ENCODE measurements around the gene GLRA3.
A peak's percentile ranks its signal among the peaks of the same experiment; 100 is the strongest.
"Not testable (repeated sequence)": the region's sequence is repeated elsewhere in the genome, so short reads cannot be mapped to it uniquely, and the experiment has no call there.

Gene GLRA3

DNA sequence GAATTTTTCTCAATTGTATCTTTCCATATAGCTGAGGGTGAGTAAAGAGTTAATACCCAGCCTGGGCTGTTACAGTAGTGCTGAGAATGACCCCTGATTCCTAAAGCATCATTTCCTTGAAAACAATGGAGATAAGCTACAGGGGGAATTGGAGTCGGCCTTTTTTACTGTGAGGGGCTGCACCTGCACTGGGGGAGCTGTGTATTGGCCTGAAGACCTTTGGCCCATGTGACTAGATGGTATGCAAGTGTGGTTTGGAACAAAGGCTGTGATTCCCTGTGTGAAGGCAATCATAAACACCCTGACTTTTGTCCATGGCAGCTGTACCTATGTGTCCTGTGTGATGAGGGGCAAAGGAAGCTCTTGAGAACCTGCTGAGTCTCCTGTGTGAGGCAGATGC, 182.7 kb downstream of the GLRA3 start:
- DNase-seq = no peak

DNA sequence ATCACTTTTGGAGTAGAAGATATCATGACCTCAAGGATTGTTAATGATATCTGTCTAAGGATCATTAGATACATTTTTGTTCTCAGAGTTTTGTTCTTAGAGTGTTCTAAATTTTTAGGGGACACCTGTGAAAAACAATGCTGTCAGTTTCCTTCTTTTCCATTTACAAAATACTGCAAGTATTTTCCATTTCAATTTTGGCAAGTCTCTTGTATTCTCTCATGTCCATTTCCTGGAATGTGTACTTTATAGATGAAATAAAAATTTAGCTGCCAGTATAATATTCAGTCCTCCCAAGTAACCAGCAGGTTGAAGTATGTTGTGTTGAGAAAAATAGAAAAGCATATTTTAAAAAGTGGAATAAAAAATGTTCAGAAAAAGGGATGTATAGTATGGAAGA, 188.9 kb downstream of the GLRA3 start:
- DNase-seq = no peak

DNA sequence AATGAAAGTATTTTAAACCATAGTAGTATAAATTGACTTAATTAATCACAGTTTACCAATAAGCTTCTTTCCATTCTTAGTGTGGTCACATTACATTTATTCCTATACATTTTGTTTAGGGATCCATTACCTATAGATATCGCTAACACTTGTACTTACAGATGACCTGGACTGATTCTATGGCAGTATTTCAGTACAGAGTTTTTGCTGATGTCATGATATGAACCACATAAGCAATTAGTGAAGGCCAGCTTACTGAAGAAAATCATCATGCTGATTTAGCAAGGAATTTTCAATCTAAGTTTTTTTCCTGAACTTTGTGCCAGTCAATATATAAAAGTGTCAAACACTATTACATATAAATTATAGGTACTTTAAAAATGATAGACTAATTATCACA, 193.3 kb downstream of the GLRA3 start:
- no peak for DNase-seq

DNA sequence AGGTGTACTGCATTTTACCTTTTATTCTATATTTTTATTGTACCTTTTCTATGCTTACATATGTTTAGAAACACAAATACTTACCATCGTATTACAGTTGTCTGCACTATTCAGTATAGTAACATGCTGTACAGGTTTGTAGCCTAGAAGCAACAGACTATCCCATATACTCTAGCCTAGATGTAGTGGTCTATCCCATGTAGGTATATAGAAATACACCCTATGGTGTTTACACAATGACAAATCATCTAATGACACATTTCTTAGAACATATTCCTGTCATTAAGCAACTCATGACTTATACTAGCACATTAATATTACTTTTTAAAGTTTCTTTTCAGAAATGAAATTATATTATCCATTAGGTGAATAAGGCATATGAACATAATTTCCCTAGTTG, 195.6 kb downstream of the GLRA3 start:
- no peak for DNase-seq

DNA sequence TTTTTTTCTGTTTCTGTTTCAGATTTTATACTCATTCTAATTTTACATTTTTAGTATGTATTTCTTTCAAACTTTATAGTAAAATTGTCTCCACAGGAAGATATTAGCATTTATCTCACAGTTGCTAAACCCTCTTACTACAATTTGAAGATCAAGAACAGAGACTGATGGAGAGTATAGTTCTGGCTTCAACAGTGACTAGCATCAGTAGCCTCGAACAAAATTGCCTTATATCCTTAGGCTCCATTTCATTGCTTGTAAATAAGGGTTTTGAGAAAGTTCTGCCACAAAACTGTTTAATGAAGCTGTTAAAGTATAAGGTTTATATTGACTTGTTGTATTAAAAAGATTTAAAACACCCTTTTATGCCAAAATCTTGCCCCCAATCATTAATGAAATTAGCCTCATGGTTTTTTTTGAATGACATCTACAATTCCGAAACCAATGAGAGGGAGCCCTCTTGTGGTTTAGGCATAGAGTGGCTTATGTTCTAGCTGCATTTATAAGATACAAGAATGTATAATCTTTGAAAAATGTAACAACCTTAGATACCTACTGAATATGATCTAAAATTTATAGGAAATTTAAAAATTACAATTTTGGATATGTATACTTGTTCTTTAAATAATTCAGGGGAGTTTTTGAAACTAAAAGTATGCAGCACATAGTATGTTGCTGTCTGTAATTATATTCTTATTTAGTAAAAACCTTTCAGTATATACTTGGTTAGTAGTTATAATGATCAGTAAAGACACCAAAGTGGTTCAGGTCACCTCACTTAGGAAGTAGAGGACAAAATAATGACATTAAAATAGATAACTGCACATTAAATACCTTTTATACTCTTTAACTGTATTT, 196.9 kb downstream of the GLRA3 start:
- peak; percentile 58 for DNase-seq

DNA sequence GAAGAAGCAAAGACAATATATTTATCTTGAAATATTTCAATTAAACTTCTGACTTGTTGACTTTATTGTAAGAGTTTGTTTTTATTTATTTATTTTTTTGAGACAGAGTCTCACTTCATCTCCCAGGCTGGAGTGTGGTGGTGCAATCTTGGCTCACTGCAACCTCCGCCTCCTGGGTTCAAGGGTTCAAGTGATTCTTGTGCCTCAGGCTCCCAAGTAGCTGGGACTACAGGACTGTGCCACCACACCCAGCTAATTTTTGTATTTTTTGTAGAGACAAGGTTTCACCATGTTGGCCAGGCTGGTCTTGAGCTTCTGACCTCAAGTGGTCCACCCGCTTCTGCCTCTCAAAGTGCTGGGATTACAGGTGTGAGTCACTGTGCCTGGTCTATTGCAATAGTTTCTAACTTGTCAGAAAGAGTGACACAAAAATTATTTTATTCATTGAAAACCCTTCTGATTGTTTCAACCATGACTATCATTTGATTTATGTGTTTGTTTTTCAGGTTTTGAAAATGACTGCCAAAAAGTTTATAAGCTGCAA, 199.1 kb downstream of the GLRA3 start:
- not testable (repeated sequence) for DNase-seq

DNA sequence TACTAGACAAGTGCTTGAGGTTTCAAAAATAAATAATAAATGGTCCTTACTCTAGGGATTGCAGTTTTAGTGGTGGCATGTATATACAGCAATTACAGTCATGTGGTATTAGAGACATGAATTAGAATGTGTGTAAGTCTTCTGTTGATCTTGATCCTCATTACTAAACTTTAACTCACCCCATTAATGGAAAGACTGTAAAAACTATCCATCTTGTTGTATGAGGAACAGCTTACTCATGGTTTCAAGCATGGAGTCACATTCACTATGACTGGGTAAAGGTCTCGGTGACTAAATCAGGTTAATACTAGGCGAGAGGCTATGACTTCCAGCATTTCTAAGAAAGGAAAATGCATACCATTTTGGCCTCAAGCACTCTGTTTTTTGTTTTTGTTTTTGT, 199.8 kb downstream of the GLRA3 start:
- no peak for DNase-seq

DNA sequence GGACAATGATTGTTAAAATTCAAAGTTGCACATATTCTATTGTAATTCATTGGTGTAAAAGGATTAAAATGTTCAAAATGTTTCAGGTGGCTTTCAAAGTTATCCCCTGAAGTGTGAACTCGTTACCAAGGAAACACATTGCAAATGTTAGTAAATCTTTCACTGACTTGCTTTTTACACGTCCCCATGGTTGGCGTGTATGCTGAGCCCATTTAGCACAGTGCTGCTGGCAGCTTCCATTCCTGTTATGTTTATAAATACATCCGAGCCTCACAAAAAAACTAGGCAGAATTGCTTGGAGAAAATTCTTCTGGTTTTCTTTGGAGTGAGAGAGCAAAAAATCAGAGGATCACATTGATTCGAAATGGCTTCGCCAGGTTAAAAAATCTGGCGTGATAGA, 200.9 kb downstream of the GLRA3 start:
- DNase-seq = no peak

DNA sequence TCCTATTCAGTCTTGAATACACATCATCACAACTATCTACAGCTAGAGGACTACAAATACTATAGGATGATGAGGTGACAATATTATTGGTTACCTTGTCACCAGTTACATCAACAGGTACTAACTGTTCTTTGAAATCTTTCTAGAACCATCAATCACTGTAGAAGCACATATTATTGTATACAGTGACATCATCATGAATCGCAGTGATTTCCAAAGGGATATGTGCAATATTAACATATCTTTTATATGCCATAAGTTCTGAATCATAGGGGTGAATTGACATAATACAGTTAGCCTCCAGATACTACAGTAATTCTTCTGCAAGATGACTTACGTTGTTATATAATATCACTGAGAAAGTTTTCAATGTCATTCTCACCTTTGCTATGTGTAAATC, 201.6 kb downstream of the GLRA3 start:
- no peak for DNase-seq

DNA sequence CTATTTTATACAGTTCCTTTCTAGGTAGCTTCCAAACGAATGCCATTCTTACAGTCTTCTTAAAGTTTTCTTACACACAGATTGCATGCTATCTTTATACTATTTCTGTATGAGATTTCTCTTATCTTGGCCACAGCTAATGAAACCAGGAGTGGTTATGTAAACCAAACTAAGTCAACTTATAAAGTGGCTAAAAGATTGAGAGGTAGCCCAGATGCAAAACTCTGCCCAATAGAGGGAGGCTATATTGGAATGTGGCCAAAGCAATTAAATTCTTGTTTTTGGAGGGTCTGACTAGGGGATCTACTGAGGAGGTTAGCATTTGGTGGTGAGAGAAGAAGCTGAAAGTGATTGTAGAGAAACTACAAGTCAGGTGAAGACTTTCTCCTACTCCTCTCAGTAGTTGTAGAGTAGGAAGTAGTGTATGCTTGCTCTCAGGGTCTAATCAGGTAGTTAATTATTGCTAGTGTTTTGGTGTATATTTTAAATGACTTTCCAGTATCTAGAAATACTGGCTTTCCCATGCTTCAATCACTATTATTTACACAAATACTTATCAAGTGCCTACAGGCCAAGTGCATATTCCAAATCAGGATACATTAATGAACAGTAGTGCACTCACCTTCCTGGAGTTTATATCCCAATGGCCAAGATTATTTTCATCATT, 202.6 kb downstream of the GLRA3 start:
- no peak for DNase-seq

DNA sequence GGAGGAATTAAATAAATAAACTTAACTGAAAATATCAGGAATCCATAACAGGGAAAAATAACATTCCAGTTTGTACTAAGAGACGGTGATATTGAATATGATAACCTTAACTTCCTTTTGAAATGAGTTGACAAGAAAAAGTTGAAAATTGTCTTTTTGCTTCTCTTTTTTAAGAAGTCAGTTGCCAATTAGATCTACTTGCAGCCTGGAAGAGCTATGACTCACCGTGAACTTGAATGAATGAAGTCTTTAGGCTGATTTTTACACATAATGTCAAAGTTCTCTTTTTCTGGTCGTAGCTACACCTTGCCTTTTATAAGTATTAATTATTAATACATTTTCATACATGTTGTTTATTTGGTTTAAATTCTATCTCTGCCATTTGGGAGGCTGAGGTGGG, 212.4 kb downstream of the GLRA3 start:
- DNase-seq = no peak

DNA sequence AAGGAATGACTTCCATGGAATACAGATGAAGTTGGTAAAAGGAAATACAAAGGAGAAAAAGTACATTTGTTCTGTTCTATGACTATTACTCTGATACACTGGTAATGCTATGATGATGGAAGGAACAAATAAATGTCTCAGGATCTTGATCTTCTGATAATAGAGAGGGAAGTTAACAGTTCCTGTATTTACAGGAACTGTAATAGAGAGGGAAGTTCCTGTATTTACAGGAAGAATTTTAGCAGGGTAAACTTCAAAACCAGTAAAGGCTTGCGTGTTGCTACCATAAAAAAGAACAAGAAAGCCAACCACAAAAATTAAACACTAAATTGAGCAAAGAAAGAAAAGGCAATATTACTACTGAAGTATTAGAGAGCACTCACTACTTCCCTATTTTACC, 215.1 kb downstream of the GLRA3 start:
- no peak for DNase-seq

DNA sequence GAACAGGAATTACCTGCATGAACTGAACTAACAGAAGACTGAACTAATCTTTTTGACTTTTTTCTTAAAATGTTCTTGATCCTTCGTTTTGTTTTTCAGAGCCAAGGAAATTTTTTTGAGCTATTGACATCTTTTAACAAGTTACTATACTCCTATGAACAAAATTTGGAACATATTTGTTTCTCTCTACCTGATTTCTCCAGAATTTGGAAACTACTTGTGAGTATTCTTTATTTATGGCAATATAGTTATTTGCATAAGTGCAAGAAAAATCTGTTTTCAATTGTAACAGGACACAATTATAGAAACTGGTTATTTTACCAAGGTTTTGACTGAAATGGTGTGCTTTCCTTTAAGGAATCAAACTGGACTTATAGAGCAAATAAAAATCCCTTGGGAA, 217.3 kb downstream of the GLRA3 start:
- no peak for DNase-seq

DNA sequence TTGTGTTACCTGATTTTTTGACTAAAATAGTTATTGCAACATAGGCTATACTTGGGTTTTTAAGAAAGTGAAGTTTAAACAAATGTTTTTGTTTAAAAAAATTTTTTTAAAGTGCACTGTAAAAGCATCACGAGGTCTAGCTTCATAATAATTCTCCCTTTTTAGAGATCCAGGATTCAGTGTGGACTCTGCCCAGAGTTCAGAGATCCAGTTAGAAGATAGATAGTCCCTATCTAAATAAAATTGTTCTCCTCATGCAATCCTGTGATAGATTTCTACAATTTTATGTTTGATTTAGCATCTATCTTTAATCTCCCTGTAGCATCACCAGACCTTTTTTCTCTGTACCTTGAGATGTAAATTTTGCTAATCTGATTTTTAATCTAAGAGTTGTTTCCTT, 221.3 kb downstream of the GLRA3 start:
- no peak for DNase-seq

DNA sequence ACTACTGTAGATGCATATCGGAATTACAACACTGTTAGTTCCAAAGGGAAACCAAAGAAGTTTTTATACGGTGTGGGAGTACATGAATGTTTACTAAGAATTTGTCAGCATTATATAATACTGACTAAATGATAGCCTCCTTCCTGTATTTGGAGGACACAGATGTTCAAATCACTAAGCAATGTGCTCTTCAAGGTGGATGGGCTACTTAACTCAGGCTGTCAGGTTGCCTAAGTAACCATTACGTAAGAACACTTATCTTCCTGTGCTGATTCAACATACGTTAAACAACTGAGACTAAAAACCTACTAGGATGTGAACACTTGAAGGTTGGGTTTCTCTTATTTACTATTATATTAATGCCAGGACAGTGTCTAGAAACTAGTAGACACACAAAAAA, 224.8 kb downstream of the GLRA3 start:
- DNase-seq = no peak

DNA sequence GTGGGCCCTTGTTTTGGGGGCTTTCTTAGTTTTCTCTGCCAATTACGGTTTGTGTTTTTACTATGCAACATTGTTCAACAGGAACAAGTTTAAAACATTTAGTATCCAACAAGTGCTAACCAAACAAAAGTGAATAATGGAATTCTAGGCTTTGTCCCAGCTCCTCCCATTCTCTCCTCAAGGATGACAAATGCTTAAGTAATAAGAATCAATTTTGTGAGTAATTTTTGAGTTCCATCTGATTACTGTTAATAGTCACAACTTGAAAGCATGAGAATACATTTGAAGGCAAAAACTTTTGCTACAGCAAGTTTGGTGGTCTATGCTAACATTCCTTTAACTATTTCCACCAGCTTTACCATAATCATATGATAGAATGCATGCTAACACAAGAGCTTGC, 228.7 kb downstream of the GLRA3 start:
- DNase-seq = no peak

DNA sequence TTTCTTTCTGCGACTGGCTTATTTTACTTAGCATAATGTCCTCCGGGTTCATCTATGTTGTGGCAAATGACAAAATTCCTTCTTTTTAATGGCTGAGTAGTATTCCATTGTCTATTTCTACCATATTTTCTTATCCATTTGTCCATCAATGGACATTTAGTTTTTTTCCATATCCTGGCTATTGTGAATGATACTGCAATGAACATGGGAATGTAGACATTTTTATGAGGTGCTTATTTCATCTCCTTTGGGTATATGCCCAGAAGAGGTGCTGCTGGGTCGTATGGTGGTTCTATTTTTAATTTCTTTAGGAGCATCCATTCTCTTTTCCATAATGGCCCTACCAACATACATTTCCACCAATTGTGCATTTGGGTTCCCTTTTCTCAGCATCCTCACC, 230.2 kb downstream of the GLRA3 start:
- no peak for DNase-seq

DNA sequence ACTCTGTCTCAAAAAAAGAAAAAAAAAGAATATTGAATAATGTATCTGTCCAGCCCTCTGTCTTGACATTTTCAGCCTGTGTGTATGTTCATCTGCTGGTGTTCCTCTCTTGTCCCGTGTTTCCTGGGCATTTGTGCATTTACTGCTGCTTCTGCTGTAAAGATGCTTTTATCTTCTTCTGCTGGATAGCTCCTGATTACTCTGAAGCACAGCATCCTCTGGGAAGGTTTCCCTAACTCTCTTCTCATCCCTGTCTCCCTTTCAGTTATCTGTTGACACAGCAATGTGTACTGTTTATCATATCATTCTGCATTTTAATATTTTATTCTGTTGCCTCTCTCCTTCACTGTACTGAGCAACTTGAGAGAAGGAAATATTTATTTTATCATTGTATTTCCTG, 232.5 kb downstream of the GLRA3 start:
- DNase-seq = no peak

DNA sequence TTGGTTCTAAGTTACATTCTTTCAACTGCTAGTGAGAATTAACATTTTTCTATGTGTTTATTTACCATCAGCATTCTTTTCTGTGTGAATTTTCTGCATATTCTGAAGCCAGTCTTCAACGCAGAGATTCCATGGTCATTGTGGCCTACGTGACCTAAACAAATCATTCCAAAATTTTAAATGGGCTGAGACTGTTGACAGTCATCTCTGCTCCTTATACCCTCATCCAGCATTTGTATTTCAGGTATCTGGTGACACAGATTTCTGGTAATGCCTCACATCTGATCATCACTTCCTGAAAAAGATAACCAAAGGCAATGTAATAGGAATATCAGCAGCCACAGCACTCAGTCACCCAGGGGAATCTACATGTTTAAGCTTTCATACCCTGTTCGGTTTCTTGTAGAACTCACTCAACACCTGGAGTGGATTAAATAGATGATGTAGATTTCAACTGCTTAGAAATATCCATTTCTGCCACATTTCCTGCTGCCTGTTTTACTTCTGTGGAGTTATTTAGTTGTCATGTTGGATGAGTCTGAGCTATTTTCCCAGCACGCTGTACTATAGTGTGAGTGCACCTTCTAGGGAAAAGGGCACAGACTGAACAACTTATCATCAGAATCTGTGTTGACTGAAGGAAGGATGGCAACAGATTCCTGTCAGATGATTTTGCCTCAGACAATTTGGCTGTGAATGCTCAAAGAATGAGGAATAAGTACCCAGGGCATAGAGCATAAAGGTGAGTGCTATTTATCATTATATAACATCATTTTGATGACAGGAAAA, 233.7 kb downstream of the GLRA3 start:
- no peak for DNase-seq

DNA sequence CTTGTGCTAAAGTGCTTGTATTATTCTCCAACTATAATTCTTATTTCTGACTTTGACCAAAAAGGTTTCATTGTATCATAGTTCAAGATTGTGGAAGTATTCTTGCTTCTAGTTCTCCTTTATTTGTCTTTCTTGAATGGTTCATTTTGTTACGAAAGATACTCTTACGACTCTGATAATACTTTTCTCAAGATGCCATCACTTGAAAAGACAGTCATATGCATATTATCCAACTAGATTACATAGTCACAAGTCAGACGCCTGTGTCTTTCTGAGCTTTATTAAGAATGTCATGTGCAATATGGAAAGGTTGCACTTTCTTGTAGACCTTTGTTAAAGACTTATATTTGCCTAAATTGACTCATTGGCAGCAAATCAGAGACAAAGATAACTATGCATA, 235.3 kb downstream of the GLRA3 start:
- DNase-seq = no peak

DNA sequence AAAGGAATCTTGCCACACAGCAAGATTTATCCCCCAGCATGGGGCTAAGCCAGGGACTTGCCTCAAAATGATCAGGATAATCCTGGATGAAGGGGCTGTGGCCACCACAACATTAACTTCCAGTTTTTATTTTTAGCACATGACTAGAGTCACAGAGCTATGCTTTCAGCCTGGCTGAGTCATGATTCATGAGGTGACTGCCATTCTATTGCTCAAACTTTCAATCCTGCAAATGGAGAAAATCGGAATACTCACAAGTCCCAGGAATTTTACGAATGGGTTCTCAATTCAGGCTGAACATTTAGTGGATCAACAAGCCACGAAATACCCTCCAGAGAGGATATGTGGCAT, 236.1 kb downstream of the GLRA3 start:
- DNase-seq = peak; percentile 20

DNA sequence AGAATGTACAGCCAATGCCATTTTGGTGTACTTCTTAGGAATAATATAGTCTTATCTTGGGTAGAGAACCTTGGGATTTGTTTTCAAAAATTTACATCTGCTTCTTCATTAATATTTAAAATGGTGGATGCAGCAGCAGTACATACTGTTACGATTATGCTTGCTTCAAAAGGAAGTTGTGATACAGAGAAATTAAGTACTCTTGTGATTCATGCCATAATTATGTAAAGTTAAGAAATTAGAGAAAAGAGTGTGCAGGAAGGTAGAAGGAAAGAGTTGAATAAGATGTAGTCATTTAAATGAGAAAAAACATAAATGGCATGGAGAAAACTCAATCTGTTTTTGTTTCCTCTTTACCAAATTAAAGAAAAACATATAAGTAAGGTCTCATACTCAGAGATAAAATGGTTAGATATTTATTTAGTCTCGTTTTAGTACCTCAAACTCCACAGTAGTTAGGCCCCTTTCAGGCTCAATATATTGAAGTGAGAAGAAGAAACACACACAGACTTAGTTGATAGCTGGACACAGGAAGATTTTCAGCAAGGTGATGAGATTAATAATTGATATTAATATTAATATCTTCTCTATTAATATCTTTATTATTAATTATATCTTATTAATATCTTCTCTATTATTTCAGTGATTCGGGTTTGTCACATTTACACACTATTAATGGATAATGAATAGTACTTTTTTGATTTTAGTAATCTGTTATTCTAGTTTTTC, 236.6 kb downstream of the GLRA3 start:
- DNase-seq = no peak
